ENCODE measurements around the gene LRRIQ3.

Gene LRRIQ3

GRCh38 chr1:74091371-74091770, 106.6 kb downstream of the LRRIQ3 start:
- no peak for DNase-seq

DNA sequence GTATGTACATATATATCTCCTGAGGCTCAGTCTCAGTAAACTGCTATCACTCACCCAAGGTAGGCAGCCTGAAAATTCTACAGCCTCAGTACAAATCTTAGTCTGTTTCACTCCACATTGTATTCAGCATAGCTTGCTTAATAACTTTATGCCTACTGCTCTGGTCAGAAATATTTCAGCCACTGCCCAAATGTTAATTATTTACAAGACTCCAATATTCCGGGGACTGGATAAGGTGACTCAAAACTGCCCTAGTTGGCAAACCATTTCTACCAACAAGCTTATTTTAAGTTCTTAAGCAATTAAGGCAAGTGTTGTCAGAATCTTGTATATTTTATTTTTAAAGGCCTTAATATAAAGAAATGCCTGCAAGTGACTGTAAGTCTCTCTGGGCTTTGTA, 114.8 kb downstream of the LRRIQ3 start:
- no peak for DNase-seq

GRCh38 chr1:74065081-74065480, 132.9 kb downstream of the LRRIQ3 start:
- no peak for DNase-seq

- no peak for DNase-seq
These were observed 140.3 kb downstream of the LRRIQ3 start for GRCh38 chr1:74057719-74058118.

DNA sequence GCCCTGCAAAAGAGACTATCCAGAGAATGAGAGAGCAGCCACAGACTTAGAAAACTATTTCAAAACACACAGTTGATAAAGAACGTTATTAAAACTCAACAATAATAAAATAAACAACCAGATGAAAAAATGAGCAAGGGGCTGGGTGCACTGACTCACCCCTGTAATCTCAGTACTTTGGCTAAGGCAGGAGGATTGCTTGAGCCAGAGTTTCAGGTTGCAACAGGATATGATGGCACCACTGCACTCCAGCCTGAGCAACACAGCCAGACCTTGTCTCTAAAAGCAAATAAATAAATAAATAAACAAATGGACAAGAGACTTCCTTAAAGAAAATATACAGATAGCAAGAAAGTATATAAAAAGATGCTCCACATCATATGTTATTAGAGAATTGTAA, 144.6 kb downstream of the LRRIQ3 start:
- no peak for DNase-seq

DNA sequence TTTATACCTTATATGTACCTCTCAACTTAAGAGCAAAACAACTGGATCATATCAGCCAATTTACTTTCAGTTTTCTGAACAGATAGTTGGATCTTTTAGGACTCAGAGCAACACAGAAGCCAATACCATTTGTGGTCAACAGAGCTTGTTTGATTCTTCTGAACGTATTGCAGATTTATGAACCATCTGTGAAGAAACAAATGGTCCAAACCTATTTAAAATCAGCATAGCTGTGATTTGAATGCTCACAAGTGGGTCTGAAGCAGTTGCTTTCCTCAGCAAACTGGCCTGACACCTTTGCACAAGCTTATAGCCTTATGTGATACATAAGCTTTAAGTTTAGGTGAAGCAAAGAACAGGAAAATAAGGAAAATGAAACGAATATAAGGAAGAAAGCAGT, 147.6 kb downstream of the LRRIQ3 start:
- DNase-seq, result no peak

DNA sequence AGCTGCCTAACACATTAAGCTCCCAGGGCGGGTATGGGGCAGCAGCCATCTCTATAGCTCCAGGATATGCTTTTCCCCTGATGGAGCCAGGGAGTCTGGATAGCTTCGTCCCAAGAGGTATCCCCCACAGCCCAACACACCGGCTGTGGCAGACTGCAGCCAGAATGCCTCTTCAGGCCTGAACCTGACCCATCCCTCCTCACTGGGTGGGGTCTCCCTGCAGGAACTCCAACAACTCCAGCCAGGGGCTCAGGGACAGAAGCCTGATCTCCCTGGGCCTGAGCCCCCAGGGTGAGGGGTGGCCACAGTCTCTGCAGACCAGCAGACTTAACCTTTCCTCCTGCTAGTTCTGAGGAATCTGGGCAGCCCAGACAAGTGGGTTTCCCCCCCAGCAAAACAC, 159.9 kb downstream of the LRRIQ3 start:
- DNase-seq, result no peak

- no peak for DNase-seq
These were observed 185.4 kb downstream of the LRRIQ3 start for GRCh38 chr1:74012583-74012982.

- no peak for DNase-seq
These were observed 186.2 kb downstream of the LRRIQ3 start for GRCh38 chr1:74011736-74012135.

DNA sequence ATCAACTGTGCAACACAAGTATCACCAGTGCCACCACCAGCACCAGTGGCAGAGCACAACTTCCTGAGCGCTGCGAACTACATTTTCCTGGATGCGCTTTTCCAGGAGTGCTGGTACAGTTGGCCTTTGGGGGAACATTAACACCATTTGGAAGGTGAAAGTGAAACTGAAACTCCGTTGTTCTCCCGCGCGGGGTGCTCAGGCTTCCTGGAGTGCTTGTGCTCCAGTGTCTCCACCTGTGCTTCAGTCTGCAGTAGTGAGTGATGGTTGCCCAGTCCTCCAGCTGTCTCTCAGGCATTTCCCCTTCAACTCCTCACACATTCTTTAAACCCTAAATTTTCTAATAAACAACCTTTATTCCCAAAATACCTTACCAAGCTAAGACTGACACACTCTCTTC, 187.8 kb downstream of the LRRIQ3 start:
- peak; percentile 75 for DNase-seq

GRCh38 chr1:74005533-74005932, 192.4 kb downstream of the LRRIQ3 start:
- DNase-seq, result peak; percentile 5

- DNase-seq, result no peak
These were observed 194.2 kb downstream of the LRRIQ3 start for GRCh38 chr1:74003806-74004205.

GRCh38 chr1:73998348-73998959, 199.5 kb downstream of the LRRIQ3 start:
- DNase-seq, result peak; percentile 40

- no peak for DNase-seq
These were observed 217.5 kb downstream of the LRRIQ3 start for GRCh38 chr1:73980324-73981040.

- DNase-seq, result no peak
These were observed 218.3 kb downstream of the LRRIQ3 start for GRCh38 chr1:73979684-73980083.

GRCh38 chr1:73978964-73979363, 219.0 kb downstream of the LRRIQ3 start:
- no peak for DNase-seq

Measured in NCI-H2029 treated with DMSO at 0.1 percent for 48 hours (cell line).